ENCODE measurements around the gene MKNK1.

The MKNK1 gene

DNA sequence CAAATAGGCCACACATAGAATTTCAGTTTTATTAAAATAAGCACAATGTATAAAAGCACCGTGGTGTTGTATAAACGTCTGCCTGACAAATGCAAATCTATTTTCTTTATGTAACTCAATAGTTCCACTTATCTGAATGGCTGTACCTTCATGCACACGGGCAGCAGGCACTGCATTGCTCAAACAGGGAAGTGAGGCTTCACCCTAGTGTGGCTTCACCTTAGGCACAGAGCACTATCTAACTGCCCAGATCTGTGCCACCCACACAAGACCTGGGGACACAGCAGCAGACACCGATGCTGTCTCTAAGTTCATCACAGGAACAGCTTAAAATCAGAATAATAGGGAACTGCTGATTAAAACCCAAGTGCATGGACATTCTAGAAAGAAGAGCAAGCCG lies 46.7 kb downstream of the MKNK1 start:
- no peak for DNase-seq

DNA sequence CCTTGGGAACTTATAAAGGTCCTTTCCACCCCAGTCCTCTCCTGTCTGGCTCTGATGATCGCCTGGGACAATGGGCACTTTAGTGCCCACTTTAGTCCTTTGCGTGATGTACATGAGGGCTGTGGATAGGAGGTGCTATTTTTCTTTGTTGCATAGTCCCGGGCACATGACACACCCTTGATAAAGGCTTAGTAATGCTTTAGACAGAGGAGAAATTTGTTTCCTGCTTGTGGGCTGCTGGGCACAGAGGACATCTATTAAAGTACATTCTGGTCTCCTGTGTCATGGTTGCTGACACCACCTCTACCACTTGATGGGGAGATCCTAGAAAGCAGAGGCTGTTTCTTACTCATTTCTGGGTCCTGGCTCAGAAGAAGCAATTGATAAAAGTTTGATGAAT lies 47.2 kb downstream of the MKNK1 start:
- no peak for DNase-seq

DNA sequence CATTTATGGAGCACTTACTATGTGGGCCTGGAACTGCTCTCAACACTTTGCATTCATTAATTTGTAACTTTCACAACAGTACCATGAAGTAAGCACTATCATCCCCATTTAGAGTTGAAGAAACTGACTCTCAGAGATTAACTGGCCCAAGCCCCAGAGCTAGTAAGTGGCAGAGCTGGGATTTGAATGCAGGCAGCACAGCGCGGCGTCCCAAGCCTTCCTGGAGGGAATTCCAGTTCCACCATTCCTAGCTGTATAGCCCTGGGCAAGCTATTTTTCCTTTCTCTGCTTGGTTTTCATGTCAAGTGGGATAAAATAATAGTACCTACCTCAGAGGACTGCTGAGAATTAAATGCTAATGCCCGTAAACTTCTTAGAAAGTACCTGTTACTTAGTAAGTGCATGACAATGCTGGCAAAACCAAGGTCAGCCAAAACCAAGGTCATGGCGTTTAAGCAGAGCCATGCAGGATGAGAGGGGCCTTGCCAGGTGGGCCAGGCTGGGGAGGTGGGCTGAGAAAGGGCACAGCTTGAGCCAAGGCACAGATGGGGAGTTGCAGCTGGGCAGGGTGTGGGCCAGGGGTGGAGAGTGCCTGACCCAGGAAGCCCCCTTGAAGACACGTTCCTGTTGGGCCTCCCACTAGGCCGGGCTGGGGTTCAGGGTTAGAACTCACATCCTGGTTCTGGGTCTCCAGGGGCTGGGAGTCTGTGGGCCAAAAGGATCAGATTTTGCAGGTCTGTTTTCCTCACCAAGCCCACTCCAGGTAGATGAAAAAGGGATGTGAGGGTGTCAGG lies 48.0 kb downstream of the MKNK1 start:
- no peak for DNase-seq

DNA sequence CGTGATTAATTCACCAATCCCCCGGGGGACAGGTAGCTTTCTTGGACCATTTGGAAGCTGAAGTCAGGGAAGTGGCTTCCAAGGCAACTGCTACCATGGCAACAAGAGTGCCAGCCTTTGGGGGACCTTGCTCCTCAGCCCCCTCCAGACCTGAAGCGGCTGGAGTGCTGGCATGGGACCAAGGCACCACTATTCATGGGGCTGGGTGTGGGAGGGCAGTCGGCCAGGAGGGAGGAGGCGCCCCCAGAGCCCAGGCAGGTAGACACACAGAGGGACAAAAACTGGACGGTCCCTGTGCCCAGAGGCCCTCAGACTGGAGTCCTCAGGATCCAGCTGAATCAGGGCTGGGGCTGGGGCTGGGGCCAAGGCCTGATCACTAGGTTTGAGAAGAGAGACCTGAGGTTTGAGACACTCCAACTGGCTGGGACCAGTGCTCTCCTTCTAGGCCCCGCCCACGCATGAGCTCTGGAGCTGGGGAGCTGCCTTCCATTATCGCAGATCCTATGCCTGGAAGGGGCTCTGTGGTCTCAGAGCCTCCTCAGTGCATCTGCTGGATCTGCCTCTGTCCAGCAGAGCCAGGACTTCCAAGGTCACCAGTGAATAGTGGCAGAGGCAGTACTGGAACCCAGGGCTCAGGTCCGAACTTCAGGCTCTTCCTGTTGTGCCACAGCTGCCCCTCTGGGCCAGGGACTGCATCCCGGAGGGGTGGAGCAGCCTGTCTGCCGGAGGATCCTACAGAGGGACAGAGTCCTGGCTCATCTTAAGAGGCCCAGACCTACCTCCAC lies 49.3 kb downstream of the MKNK1 start:
- no peak for DNase-seq

DNA sequence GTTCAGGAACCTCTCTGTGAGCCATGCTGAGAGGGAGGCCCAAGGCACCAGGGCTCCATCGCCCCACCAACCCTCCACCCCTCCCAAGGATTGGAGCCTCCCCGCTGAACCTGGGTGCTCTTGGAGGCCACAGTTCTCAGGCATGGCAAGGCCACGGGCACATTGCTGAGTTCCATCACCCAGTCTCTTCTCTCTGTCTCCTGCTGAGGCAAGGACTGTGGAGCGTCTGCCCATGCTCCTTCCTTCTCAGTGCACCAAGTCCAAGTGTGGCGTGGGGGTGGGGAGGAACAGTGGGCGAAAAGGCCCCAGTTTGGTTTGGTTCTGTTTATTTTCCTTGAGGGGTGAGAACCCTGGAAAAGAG lies 49.9 kb downstream of the MKNK1 start:
- DNase-seq: no peak

DNA sequence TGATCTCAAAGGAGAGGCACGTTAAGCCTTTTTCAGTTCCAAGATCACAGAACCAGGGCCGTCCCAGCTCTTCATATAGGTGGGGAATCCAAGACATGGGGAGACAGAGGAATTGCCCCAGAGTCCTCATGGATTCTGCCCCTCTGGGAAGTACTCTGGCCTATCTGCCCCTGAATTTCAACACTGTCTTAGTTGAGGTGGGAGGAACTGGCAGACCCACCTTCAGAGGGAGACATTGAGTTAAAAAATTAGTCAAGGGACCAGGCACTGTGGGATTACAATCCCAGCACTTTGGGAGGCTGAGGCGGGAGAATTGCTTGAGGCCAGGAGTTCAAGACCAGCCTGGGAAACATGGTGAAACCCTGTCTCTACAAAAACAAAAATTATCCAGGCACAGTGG lies 50.6 kb downstream of the MKNK1 start:
- no peak for DNase-seq

DNA sequence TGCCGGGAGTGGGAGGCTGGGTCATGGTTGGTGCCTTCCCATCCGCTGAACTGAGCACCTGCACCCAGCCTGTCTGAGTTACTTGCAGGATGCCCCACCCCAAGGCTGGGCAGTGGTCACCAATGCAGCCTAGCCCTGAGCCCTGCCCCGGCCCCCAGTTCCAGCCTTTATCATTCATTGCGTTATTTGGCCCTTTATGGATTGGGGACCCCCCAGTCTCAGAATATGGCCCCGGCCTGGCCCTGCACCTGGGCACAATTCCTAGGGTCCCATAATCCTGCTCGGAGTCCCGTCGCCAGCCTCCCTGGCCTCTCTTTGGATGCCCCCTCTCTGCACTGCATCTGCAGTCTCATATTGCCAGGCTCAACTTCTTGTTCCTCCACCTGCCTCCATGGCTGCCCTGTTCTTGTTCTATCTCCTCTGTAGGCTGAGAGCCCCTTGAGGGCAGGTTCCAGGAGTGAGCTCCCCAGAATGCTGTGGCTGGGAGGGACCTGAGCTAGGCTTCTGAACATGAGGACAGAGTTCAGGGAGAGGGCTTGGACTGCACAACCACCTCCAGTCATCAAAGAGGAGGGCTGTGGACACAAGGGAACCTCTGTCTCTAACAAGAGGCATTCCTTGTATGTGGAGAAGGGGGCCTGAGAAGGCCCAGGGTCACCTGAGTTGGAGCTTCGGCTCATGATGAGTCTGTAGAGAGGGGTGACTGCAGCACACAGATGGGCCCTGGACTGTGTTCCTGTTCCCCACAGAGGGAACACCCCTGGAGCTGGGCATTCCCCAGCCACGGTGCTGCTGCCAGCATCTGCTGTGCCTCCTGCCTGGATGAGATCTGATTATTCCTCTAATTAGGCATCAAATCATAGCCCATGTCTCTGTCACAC lies 51.5 kb downstream of the MKNK1 start:
- no peak for DNase-seq

DNA sequence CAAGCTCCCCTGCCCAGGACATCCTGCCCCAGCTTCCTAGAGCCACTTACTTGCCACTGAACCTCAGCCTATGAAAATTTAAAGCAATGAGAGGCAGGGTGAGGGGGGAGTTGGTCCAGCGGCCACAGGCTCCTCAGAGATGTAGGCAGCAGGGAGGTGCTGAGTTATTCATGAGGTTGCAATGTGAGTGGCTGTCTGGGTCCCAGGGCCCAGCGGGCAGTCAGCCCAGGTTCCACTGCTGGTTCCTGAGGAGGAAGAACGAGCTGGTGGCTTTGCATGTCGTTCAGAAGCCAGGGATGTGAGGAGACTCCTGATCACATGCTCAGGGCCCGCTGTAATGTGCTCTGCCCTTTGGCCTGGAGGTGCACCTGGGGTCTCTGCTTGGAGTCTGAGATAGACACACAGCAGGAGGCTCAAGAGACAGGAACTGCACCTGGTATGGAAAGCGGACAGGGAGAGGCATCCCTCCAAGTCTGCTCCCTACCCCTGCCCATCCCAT lies 52.4 kb downstream of the MKNK1 start, which contains the start of gene KNCN:
TSS of gene KNCN (minus strand) at position 51 of the 499 bp plus-strand sequence. CDS start 432 bp downstream, outside the sequence.
- no peak for DNase-seq

DNA sequence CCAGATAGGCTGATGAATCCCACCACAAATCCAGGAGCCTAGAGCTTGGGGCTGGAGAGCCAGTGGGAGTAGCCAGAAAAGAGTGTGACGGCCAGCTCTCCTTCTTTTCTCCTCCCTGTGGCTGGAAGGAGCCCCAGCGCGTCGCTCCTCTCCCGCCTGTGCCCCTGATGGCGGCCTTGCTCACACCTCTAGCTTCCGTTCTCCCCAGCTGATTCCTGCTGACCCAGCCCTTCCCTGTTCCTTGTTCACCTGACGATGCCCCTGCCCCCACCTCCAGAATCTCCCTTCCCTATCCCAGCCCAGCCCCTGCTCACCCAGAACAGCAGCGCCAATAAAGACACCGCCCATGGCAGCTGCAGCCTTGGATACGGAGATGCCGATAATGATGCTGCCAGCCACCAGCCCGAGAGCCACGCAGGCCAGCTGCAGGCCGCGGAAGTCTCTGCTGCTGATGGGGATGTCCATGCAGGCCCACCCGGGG lies 53.3 kb downstream of the MKNK1 start:
- no peak for DNase-seq

DNA sequence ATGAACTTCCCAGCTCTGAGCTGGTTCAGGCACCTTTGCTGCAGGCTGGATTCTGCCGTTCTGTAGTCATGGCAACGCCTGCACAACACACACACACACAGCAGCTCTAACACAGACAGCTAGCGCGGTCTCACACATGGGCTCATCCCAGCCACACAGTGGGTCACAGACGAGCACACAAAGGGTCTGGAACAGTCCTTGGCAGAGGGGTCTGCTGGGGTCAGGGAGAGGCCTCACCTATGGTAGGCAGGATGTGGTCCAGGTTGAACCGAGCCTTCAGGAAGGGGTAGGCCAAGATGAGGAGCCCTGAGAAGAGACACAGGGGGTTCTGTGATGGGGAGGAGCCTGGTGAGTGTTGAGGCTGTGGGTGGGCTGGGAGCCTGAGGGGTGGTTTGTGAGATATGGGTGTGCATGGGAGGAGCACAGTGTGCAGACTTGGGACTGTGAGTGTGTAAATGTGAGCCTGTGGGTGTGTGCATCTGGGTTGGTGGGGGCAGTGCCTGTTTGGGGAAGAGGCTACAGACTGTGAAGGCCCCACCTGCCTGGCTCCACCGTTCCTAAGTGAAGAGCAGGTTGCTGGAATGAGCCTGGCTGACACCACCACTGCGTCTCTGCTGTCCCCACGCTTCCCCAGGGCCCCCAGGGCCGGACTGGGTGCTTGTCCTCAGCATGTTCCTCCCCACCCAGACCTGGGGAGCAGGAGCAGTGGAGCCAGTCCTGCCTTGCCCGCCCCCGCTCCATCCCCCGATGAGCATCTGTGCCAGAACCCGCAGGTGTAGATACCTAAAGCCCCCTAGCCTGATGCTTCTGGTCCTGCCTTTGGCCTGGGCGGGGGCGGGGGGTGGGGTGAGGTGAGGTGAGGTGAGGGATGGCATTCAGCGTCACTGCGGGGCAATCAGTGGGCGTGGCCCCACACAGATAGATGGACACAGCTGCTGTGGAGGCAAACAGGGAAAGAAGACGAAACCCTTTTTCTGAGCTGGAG lies 54.1 kb downstream of the MKNK1 start:
- peak; percentile 70 to 75 for DNase-seq

DNA sequence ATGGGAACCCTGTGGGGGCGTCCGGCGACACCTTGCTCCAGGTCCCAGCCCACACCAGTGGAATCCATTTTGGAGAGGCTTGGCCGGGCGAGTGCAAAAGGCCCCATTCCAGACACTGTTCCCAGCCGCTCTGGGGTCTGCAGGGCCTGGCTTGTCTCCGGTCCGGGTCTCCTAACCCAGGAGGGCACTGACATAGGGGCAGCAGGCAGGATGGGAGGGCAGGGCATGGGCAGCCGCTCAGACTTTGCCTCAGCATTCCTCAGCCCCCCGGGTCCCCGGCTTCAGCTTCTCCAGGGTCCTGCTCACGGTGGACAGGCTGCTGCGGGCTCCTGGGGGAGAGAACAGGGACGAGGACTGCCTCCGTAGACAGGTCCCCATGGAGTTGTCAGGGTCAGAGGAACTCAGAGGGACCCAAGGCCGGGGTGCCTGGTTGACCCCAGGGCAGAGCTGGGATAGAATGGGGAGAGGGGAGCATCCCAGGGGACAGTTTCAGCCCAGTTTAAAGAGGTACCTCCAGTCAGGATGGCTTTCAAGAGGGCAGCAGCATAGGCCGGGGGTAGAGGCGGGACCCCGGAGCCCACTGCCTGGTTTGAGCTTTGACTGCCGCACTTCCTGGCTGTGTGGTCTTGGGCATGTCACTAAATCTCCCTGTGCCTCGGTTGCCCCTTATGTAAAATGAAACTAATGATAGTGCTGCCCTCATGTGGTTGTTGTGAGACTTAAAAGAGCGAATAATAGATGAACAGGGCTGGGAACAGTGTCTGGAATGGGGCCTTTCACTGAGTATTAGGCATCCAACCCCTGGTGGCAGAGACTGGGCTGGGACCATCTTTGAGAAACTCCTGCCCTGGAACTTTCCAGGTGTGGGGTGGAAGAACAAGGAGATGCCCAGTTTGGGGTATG lies 56.3 kb downstream of the MKNK1 start:
- DNase-seq: peak in 1 of 2 donors; percentile 56

DNA sequence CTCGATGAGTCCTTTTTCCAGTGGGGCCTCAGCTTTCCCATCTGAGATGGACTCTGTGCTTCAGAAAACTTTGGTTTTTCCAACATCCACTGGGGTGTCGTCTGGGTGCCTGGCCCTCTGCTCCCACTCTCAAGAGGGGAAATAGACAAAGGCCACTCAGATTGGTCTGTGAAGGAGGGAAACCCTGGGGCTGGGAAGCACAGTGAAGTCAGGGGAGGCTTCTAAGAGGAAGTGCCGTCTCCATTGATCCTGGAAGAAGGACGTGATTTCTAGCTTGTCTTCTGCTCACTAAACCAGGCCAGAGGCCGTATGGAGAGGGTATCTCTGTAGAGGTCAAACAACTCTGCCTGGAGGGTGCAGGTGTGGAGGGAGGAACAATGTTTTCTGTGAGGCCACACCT lies 57.9 kb downstream of the MKNK1 start:
- DNase-seq: no peak

DNA sequence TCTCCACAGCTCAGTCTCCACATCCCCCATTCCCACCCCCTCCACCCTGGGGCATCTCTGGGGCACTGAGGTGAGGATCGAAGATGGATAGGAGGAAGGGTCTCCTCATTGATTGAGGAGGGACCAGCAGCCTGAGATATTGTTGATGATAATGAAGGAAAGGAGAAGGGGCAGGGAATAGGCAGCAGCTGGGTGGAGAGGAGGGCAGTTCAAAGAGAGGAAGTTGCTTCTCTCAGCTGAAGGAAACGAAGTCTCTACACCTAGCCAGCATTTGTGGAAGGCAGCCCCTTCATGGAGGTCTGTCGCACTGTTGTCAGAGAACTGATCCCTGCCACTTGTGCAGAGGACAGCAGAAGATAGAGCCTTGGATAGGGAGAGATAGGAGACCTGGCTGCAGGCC lies 58.3 kb downstream of the MKNK1 start:
- no peak for DNase-seq

DNA sequence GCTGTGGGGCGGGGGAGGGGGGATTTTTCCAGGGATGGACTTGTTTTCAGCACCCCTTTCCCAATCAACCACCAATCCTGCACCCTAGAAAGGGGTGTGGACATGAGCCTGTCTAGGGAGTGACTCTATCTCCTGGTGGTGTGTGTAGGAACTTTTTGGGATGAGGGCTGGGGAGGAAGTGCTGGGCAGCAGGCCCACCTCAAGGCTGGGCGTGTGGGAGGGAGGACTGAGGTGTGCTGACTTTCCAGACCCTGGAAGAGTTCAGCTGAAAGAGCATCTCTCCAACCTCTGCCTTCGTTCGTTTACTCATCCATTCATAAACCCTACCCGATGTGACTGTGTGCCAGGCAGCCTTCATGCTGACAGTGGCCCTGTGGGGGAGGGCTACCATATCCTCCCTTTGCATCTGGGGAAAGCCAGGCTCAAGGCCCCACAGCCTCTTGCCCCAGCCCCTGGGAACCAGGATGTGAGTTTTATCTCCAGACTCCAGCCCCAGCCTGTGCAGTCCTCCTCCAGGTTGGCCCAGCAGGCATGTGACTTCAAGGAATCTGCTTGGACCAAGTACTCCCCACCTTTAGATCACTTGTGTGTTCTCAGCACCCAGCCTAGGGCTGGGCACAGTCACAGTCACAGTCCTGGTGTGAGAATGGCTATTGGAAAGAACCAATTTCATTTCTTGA lies 59.4 kb downstream of the MKNK1 start:
- no peak for DNase-seq

DNA sequence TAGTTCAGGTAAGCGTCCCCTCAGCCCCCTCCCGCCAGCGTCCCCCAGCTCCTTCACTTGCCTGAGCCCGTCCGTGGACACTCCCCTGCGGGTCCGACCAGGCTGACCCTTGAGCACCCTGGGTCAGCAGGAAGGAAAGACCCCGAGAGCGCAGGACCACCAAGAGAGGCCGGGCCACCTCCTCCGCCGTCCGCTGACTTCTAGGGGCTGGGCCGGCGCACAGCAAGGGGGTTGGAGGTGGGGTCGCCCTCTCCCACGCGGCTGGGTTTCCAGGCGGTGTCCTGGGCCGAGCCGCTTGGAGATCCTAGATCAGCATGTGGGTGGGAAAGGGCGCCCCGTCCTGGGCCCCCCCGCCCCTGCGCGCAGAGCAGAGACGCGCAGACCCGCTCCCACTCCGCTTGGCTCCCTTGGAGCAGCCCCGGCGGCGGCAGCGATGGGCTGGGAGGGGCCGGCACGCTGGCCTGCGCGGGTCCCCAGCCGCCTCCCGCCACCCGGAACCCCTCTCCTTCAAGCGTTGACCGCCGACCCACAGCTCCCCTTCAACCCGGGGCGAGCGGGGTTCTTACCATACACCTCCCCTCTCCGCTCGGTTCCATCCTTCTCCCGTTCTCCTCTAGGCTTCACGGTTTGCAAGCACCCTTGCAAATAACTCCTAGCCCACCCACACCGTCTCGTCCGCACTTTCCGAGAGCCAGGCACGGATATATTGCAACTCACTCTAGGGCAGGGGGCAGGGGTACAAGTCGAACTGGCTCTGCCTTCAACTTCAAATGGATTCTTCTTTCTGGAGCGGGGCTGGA lies 60.1 kb downstream of the MKNK1 start:
- no peak for DNase-seq

DNA sequence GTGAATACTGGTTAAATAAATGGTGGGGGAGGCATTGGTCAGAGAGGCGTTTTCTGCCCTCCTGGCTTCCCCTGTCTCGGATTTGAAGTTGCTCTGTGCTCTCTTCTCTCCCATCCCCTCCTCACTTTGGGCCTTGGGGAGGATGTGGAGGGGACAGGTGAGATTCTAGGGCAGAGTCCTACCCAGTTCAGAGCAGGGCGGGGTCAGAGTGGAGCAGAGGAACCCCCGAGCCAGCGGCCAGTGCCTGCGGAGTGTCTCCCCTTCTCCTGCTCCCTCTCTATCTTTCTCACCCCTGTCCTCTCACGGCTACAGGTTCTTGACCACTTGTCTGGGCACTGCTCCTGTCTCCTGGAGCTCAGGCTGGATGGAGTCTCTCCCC lies 60.7 kb downstream of the MKNK1 start:
- no peak for DNase-seq

DNA sequence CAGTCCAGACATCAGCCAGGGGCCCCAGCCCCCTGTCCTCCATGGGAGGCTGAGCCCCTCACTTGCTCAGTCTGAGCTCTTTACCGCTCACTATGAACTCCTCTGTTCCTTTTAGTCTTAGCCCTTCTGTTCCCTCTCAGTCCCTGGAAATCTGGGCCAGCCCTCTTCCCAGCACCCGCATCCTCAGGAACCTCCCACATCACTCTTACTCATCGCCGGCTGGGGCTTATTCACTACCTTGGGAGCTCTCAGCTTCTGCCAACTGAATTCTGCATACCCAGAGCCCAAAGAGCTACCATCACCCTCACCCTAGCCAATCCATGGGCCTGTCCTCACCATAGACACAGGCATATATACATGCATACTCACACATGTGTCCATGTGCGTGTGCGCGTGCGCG lies 64.1 kb downstream of the MKNK1 start:
- no peak for DNase-seq

DNA sequence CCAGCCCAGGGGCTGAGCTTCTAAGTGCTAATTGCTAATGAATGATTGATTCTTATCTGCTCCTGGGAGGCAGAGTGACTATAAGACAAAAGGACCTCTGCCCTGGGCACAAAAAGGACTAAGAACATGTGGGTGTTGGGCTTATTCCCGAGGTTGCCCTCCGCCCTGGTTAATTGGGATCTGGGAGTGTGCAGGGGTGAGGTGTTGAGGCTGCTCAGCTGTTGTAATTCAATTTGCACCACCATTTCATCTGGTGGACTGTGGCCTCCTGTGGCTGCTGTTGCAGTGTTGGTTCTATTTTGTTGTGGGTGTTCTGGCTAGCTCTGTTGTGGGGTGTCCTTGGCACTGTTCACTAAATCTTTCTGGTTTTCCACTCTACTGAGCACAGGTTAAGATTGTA lies 65.9 kb downstream of the MKNK1 start:
- DNase-seq: no peak

DNA sequence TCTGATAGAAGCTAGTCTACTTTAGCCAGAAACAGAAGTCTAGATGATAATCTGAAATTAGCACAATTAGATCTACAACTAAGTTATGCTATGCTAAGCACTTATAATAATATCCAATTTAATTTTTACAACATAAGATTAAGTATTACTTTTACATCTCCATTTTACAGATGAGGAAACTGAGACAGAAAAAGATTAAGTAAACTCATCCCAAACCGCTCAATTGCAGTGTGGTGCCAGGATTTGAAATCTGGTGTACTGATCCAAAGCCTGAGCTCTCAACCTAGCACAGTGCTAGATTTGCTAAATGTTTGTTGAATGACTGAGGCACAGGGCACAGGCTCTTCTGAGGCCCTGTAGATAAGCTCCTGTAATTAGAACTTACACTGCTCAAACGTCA lies 66.4 kb downstream of the MKNK1 start:
- DNase-seq: no peak
